SK-N-SH (cell line): ENCODE measurements around the gene SPG7.

Experiments
- NFIC ChIP-seq: IDR thresholded peaks from 2 replicates; pipeline ENCODE4 v1.4.0; 2012; ENCODE audit warnings: borderline replicate concordance
- RFX5 ChIP-seq: IDR thresholded peaks from 2 replicates; pipeline ENCODE4 v1.6.1; 2012; ENCODE audit warnings: mild to moderate bottlenecking, improper control_type of control experiment, low read length
- TCF12 ChIP-seq: IDR thresholded peaks from 2 replicates; pipeline ENCODE4 v1.4.0; 2012
- TF ChIP-seq, protein P1 (sequence below): fragments of 200-600 bp; sonication (generic); IDR thresholded peaks from 2 replicates; pipeline ENCODE4 v1.6.1; 2017; ENCODE audit warnings: antibody characterized with exemption, mild to moderate bottlenecking, moderate library complexity
- TF ChIP-seq, protein P2 (sequence below): IDR thresholded peaks from 2 replicates; pipeline ENCODE4 v1.4.0; 2012; ENCODE audit warnings: low read depth, borderline replicate concordance
- TF ChIP-seq, protein P3 (sequence below): IDR thresholded peaks from 2 replicates; pipeline ENCODE4 v1.6.1; 2012; ENCODE audit warnings: mild to moderate bottlenecking, low read depth, low read length, moderate library complexity

DNA sequence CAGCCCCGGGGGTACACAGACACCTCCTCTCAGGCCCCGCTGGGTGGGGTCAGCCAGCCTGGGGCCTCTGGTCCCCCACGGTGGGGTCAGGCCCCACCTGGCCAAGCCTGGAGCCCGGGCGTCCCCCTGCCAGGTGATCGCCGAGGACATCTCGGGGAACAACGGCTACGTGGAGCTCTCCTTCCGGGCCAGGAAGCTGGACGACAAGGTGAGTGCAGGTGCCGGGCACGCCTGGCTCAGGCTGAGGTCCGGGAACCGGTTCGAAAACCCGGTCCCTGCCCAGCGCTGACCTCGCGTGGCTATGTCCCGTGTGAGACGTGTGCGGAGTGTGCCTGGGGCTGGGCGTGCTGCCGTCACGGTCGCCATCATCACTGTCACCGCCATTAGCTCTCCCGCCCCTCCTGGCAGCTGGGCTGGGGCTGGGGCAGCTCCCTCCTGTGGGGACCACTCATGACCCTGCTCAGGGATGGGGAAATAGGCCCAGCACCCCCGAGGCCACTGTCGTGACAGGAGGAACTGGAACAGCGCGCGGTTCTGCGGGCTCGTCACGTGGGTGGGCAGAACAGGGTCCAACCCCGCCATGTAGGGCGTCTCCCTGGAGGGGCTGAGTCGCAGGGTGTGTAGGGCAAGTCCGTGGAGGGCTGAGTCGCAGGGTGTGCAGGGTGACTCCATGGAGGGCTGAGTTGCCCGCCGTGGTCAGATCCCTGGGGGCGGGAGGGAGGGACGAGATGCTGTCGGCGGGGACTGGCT, 75.9 kb downstream of the SPG7 start:
- TF ChIP-seq, protein P1, sequence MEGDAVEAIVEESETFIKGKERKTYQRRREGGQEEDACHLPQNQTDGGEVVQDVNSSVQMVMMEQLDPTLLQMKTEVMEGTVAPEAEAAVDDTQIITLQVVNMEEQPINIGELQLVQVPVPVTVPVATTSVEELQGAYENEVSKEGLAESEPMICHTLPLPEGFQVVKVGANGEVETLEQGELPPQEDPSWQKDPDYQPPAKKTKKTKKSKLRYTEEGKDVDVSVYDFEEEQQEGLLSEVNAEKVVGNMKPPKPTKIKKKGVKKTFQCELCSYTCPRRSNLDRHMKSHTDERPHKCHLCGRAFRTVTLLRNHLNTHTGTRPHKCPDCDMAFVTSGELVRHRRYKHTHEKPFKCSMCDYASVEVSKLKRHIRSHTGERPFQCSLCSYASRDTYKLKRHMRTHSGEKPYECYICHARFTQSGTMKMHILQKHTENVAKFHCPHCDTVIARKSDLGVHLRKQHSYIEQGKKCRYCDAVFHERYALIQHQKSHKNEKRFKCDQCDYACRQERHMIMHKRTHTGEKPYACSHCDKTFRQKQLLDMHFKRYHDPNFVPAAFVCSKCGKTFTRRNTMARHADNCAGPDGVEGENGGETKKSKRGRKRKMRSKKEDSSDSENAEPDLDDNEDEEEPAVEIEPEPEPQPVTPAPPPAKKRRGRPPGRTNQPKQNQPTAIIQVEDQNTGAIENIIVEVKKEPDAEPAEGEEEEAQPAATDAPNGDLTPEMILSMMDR, result no peak
- TF ChIP-seq, protein P2, sequence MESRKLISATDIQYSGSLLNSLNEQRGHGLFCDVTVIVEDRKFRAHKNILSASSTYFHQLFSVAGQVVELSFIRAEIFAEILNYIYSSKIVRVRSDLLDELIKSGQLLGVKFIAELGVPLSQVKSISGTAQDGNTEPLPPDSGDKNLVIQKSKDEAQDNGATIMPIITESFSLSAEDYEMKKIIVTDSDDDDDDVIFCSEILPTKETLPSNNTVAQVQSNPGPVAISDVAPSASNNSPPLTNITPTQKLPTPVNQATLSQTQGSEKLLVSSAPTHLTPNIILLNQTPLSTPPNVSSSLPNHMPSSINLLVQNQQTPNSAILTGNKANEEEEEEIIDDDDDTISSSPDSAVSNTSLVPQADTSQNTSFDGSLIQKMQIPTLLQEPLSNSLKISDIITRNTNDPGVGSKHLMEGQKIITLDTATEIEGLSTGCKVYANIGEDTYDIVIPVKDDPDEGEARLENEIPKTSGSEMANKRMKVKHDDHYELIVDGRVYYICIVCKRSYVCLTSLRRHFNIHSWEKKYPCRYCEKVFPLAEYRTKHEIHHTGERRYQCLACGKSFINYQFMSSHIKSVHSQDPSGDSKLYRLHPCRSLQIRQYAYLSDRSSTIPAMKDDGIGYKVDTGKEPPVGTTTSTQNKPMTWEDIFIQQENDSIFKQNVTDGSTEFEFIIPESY, result no peak
- TF ChIP-seq RFX5 (no peak), TCF12 (no peak), NFIC (no peak)
- TF ChIP-seq, protein P3, sequence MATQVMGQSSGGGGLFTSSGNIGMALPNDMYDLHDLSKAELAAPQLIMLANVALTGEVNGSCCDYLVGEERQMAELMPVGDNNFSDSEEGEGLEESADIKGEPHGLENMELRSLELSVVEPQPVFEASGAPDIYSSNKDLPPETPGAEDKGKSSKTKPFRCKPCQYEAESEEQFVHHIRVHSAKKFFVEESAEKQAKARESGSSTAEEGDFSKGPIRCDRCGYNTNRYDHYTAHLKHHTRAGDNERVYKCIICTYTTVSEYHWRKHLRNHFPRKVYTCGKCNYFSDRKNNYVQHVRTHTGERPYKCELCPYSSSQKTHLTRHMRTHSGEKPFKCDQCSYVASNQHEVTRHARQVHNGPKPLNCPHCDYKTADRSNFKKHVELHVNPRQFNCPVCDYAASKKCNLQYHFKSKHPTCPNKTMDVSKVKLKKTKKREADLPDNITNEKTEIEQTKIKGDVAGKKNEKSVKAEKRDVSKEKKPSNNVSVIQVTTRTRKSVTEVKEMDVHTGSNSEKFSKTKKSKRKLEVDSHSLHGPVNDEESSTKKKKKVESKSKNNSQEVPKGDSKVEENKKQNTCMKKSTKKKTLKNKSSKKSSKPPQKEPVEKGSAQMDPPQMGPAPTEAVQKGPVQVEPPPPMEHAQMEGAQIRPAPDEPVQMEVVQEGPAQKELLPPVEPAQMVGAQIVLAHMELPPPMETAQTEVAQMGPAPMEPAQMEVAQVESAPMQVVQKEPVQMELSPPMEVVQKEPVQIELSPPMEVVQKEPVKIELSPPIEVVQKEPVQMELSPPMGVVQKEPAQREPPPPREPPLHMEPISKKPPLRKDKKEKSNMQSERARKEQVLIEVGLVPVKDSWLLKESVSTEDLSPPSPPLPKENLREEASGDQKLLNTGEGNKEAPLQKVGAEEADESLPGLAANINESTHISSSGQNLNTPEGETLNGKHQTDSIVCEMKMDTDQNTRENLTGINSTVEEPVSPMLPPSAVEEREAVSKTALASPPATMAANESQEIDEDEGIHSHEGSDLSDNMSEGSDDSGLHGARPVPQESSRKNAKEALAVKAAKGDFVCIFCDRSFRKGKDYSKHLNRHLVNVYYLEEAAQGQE, result no peak
